ENCODE data around the gene DUSP1. TPM values are rescaled to one million over a fixed set of nuclear protein-coding genes. Genes with fewer than 3 reads are reported as not detected.
A peak's percentile ranks its signal among the peaks of the same experiment; 100 is the strongest.

Gene DUSP1
- total and polyA plus RNA-seq, 10 of the 15 experiments (the other 5 are each of a cell fraction or from before 2014, with no cell fraction given): 1.4 to 6.2 (median 3.9) TPM

DNA sequence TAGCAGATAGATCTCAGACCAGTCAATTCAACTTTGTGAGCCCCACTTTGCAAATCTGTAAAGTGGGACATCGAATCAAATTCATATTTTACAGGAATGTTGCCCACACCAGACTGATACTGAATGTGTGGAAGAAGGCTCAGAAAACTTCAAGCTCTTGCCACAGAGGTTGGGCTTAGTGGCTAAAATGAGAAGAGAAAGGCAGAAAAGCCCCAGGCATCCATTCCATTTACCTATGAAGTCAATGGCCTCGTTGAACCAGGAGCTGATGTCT lies 1.7 kb downstream of the DUSP1 start:
- TF ChIP-seq CBX5 (IDR thresholded peaks at IDR 0.05; ENCODE audit: low read depth) (no peak), NR2C1 (IDR thresholded peaks at IDR 0.05) (no peak), KLF5 (IDR thresholded peaks at IDR 0.05; ENCODE audit: partially characterized antibody) (no peak), PAX5 (IDR thresholded peaks at IDR 0.05; ENCODE audit: borderline replicate concordance, low read depth, low read length) (no peak), CBX3 (IDR thresholded peaks at IDR 0.05; ENCODE audit: borderline replicate concordance, low read depth) (no peak), PML (IDR thresholded peaks at IDR 0.05; ENCODE audit: low read length) (no peak), KAT2A (conservative IDR thresholded peaks at IDR 0.05; ENCODE audit: control insufficient read depth, low read depth, low read length) (no peak), ZNF207 (IDR thresholded peaks at IDR 0.05; ENCODE audit: borderline replicate concordance) (no peak)
- TF ChIP-seq, protein P1, sequence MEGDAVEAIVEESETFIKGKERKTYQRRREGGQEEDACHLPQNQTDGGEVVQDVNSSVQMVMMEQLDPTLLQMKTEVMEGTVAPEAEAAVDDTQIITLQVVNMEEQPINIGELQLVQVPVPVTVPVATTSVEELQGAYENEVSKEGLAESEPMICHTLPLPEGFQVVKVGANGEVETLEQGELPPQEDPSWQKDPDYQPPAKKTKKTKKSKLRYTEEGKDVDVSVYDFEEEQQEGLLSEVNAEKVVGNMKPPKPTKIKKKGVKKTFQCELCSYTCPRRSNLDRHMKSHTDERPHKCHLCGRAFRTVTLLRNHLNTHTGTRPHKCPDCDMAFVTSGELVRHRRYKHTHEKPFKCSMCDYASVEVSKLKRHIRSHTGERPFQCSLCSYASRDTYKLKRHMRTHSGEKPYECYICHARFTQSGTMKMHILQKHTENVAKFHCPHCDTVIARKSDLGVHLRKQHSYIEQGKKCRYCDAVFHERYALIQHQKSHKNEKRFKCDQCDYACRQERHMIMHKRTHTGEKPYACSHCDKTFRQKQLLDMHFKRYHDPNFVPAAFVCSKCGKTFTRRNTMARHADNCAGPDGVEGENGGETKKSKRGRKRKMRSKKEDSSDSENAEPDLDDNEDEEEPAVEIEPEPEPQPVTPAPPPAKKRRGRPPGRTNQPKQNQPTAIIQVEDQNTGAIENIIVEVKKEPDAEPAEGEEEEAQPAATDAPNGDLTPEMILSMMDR (IDR thresholded peaks at IDR 0.05 in 2 of 3, conservative IDR thresholded peaks at IDR 0.05 in 1 of 3; ENCODE audit: control insufficient read depth in 2 of 3, extremely low read depth in 1 of 3, insufficient read depth in 1 of 3, low read depth in 3 of 3, low read length in 3 of 3): no peak
- TF ChIP-seq, protein P2, sequence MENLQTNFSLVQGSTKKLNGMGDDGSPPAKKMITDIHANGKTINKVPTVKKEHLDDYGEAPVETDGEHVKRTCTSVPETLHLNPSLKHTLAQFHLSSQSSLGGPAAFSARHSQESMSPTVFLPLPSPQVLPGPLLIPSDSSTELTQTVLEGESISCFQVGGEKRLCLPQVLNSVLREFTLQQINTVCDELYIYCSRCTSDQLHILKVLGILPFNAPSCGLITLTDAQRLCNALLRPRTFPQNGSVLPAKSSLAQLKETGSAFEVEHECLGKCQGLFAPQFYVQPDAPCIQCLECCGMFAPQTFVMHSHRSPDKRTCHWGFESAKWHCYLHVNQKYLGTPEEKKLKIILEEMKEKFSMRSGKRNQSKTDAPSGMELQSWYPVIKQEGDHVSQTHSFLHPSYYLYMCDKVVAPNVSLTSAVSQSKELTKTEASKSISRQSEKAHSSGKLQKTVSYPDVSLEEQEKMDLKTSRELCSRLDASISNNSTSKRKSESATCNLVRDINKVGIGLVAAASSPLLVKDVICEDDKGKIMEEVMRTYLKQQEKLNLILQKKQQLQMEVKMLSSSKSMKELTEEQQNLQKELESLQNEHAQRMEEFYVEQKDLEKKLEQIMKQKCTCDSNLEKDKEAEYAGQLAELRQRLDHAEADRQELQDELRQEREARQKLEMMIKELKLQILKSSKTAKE (IDR thresholded peaks at IDR 0.05; ENCODE audit: low read depth, poor library complexity, severe bottlenecking): no peak
- TF ChIP-seq, protein P3, sequence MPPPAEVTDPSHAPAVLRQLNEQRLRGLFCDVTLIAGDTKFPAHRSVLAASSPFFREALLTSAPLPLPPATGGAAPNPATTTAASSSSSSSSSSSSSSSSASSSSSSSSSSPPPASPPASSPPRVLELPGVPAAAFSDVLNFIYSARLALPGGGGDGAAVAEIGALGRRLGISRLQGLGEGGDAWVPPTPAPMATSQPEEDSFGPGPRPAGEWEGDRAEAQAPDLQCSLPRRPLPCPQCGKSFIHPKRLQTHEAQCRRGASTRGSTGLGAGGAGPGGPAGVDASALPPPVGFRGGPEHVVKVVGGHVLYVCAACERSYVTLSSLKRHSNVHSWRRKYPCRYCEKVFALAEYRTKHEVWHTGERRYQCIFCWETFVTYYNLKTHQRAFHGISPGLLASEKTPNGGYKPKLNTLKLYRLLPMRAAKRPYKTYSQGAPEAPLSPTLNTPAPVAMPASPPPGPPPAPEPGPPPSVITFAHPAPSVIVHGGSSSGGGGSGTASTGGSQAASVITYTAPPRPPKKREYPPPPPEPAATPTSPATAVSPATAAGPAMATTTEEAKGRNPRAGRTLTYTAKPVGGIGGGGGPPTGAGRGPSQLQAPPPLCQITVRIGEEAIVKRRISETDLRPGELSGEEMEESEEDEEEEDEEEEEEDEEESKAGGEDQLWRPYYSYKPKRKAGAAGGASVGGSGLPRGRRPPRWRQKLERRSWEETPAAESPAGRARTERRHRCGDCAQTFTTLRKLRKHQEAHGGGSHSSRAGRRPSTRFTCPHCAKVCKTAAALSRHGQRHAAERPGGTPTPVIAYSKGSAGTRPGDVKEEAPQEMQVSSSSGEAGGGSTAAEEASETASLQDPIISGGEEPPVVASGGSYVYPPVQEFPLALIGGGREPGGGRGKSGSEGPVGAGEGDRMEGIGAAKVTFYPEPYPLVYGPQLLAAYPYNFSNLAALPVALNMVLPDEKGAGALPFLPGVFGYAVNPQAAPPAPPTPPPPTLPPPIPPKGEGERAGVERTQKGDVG (CRISPR knock-in tag; IDR thresholded peaks at IDR 0.05): no peak
- TF ChIP-seq, protein P4, sequence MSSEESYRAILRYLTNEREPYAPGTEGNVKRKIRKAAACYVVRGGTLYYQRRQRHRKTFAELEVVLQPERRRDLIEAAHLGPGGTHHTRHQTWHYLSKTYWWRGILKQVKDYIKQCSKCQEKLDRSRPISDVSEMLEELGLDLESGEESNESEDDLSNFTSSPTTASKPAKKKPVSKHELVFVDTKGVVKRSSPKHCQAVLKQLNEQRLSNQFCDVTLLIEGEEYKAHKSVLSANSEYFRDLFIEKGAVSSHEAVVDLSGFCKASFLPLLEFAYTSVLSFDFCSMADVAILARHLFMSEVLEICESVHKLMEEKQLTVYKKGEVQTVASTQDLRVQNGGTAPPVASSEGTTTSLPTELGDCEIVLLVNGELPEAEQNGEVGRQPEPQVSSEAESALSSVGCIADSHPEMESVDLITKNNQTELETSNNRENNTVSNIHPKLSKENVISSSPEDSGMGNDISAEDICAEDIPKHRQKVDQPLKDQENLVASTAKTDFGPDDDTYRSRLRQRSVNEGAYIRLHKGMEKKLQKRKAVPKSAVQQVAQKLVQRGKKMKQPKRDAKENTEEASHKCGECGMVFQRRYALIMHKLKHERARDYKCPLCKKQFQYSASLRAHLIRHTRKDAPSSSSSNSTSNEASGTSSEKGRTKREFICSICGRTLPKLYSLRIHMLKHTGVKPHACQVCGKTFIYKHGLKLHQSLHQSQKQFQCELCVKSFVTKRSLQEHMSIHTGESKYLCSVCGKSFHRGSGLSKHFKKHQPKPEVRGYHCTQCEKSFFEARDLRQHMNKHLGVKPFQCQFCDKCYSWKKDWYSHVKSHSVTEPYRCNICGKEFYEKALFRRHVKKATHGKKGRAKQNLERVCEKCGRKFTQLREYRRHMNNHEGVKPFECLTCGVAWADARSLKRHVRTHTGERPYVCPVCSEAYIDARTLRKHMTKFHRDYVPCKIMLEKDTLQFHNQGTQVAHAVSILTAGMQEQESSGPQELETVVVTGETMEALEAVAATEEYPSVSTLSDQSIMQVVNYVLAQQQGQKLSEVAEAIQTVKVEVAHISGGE (CRISPR knock-in tag; IDR thresholded peaks at IDR 0.05): no peak

More for the DNA sequence above, 1.7 kb downstream of the DUSP1 start:
- no peak overlapping the region for H2AFZ ChIP-seq (ENCODE audit: control insufficient read depth, low read depth, low read length)
- H3K9ac ChIP-seq (ENCODE audit: control insufficient read depth, insufficient read depth, low read length): no peak overlapping the region; the same call in 1 of the 2 replicates
- peaks cover 32% of the 10 kb centered on the region for H3K4me1 ChIP-seq (ENCODE audit: control insufficient read depth, insufficient read depth, low read length)
- peak overlapping the region; percentile 73; the same call in 1 of the 2 replicates for H3K4me3 ChIP-seq
- peak overlapping the region; percentile 98 for H3K4me2 ChIP-seq (ENCODE audit: control insufficient read depth, insufficient read depth)
- in situ Hi-C loops (cut with MboI) (no loop called here), intact Hi-C loops (cut with micrococcal nuclease; ENCODE audit: unreplicated experiment) (no loop called here)
- ATAC-seq: no peak
- no peaks in the 10 kb centered on the region for H3K36me3 ChIP-seq (ENCODE audit: control insufficient read depth in 2 of 2, insufficient read depth in 2 of 2, low read length in 1 of 2)
- ChIA-PET RAD21 (ENCODE audit: unreplicated experiment) (interaction anchor here (1.0 to 3.4 kb wide), 3 partner anchors 38 to 137 kb away, joined by 3 to 17 read pairs (median 3); no protein-coding TSS in a partner anchor), SMC1A (ENCODE audit: uncharacterized antibody, unreplicated experiment) (interaction anchor here (1.1 to 4.6 kb wide), 5 partner anchors 16 to 136 kb away, joined by 3 to 33 read pairs (median 3); partner anchors contain the start of gene ERGIC1), POLR2A (interaction anchor here (3.9 kb wide), 1 partner anchor 67 kb away, joined by 45 read pairs; no protein-coding TSS in a partner anchor), CTCF (interaction anchor here (3.7 to 4.7 kb wide), 4 partner anchors 9 to 164 kb away, joined by 14 to 44 read pairs (median 38); no protein-coding TSS in a partner anchor)
- H4K20me1 ChIP-seq (ENCODE audit: control insufficient read depth, insufficient read depth): no peaks in the 10 kb centered on the region
- H3K27me3 ChIP-seq (replicated peaks in 1 of 2; ENCODE audit: control insufficient read depth in 2 of 2, insufficient read depth in 2 of 2, low read length in 1 of 2): no peaks in the 10 kb centered on the region
- no TSS peak for BruUV-seq (replicated peaks)
- H3K27ac ChIP-seq (ENCODE audit: control insufficient read depth, insufficient read depth): no peak overlapping the region
- no peak for FAIRE-seq
- no peak for DNase-seq (ENCODE audit: low read depth, low spot score)
- peaks cover 9% of the 10 kb centered on the region for H3K79me2 ChIP-seq (ENCODE audit: control insufficient read depth, insufficient read depth, low read length)
- 88% methylated on average over 2 of the region's 2 CpGs for WGBS (ENCODE audit: insufficient coverage, insufficient replicate concordance, low lambda C conversion rate, missing lambda C conversion rate)
- no peaks in the 10 kb centered on the region for H3K9me3 ChIP-seq (replicated peaks; ENCODE audit: control insufficient read depth, insufficient read depth, low read length)

All from GM12878 (cell line).